B cell (primary cell): ENCODE measurements around the gene FOXK1. TPM values are rescaled to one million over a fixed set of nuclear protein-coding genes. Genes with fewer than 3 reads are reported as not detected.

Source experiments
- ATAC-seq: fragments of 200-7000 bp; cut with Tn5 transposase; one replicate; pipeline ENCODE4 v1.10.0; 2021; ENCODE audit warnings: low read depth, mild to moderate bottlenecking, moderate number of reproducible peaks, moderate library complexity
- CTCF ChIA-PET: fragments of 350-600 bp; sonication (Branson Sonifier 250); formaldehyde crosslinking; loops from one replicate; lab custom pipeline; 2021; ENCODE audit warnings: antibody characterized with exemption, inconsistent platforms; lab: Charles Lee
- POLR2A ChIA-PET: fragments of 350-600 bp; sonication (Branson Sonifier 250); formaldehyde crosslinking; loops from one replicate; lab custom pipeline; 2021; ENCODE audit warnings: antibody characterized with exemption; lab: Charles Lee
- DNase-seq: peaks from one replicate; pipeline ENCODE4 v3.0.0; 2013
- H2AFZ ChIP-seq: 2 replicates; pipeline ENCODE4 v1.6.1; 2012; ENCODE audit warnings: mild to moderate bottlenecking, low read depth, low read length; ENCODE audit not compliant: insufficient read depth, poor library complexity, severe bottlenecking
- H3K27ac ChIP-seq, 2 donors: 1 replicate in 1 of 2; 2 replicates in 1 of 2; pipeline ENCODE4 v1.5.1; 2012 to 2013; ENCODE audit warnings: low read length in 2 of 2, mild to moderate bottlenecking in 2 of 2, moderate library complexity in 1 of 2
- H3K27me3 ChIP-seq, 4 experiments: fragments of 200-600 bp in 1 of 4; sonication (generic) in 1 of 4; replicated peaks in 1 of 4; 1 replicate in 2 of 4; 2 replicates in 2 of 4; pipeline versions ENCODE4 v1.6.1 to v1.7.0; 2013 to 2016; ENCODE audit warnings: low read length in 3 of 4, mild to moderate bottlenecking in 2 of 4, mixed read lengths in 1 of 4, moderate library complexity in 1 of 4; ENCODE audit not compliant: insufficient read depth in 4 of 4, control insufficient read depth in 3 of 4; ENCODE audit errors: control extremely low read depth in 1 of 4
- H3K36me3 ChIP-seq, 2 experiments: replicated peaks in 1 of 2; 1 replicate in 1 of 2; 2 replicates in 1 of 2; pipeline versions ENCODE4 v1.6.1 to v1.7.1; 2013; ENCODE audit warnings: low read length in 1 of 2; ENCODE audit not compliant: insufficient read depth in 2 of 2, control insufficient read depth in 1 of 2; ENCODE audit errors: control extremely low read depth in 1 of 2, extremely low read depth in 1 of 2
- H3K4me1 ChIP-seq, 2 donors: fragments of 200-600 bp in 1 of 2; sonication (generic) in 1 of 2; 1 replicate in 1 of 2; 2 replicates in 1 of 2; pipeline versions ENCODE4 v1.5.1 to v1.6.1; 2013 to 2017; ENCODE audit warnings: low read length in 2 of 2; ENCODE audit not compliant: control insufficient read depth in 2 of 2, insufficient read depth in 2 of 2
- H3K4me2 ChIP-seq: replicated peaks from 2 replicates; pipeline ENCODE3; 2012; ENCODE audit warnings: mild to moderate bottlenecking, low read depth, low read length; ENCODE audit not compliant: poor library complexity, severe bottlenecking
- H3K4me3 ChIP-seq, 5 experiments: fragments of 200-600 bp in 1 of 5; sonication (generic) in 1 of 5; 1 replicate in 3 of 5; 2 replicates in 2 of 5; pipeline versions ENCODE4 v1.5.1 to v1.7.0; 2011 to 2016; ENCODE audit warnings: low read length in 4 of 5, mild to moderate bottlenecking in 4 of 5, low read depth in 2 of 5, control low read depth in 1 of 5, moderate library complexity in 1 of 5; ENCODE audit not compliant: insufficient read depth in 1 of 5; ENCODE audit errors: control extremely low read depth in 1 of 5, extremely low read depth in 1 of 5
- H3K79me2 ChIP-seq: fragments of 200-600 bp; sonication (generic); one replicate; pipeline ENCODE4 v1.6.0; 2016; ENCODE audit warnings: low read length; ENCODE audit not compliant: control insufficient read depth, insufficient read depth
- H3K9ac ChIP-seq: fragments of 200-600 bp; sonication (generic); 2 replicates; pipeline ENCODE4 v1.6.1; 2017; ENCODE audit warnings: mild to moderate bottlenecking, low read length, moderate library complexity
- H3K9me3 ChIP-seq, 3 donors: one replicate each; pipeline versions ENCODE4 v1.6.1 to v1.7.1; 2013; ENCODE audit warnings: low read length in 2 of 3; ENCODE audit not compliant: control insufficient read depth in 2 of 3, insufficient read depth in 1 of 3; ENCODE audit errors: control extremely low read depth in 1 of 3
- H4K20me1 ChIP-seq: 2 replicates; pipeline ENCODE4 v1.6.0; 2012; ENCODE audit warnings: mild to moderate bottlenecking, low read length; ENCODE audit not compliant: insufficient read depth, control insufficient read depth, poor library complexity, severe bottlenecking
- H3K27ac Mint-ChIP-seq: one replicate; pipeline ENCODE4 v1.8.0; 2021; ENCODE audit warnings: mixed read lengths
- H3K27me3 Mint-ChIP-seq: one replicate; pipeline ENCODE4 v1.8.0; 2021; ENCODE audit warnings: mixed read lengths
- H3K4me1 Mint-ChIP-seq: one replicate; pipeline ENCODE4 v1.8.0; 2021; ENCODE audit warnings: mixed read lengths
- H3K4me3 Mint-ChIP-seq: one replicate; pipeline ENCODE4 v1.8.0; 2021; ENCODE audit warnings: mixed read lengths
- H3K9me3 Mint-ChIP-seq: one replicate; pipeline ENCODE4 v1.8.0; 2022; ENCODE audit warnings: mixed read lengths; ENCODE audit not compliant: insufficient read depth
- CTCF ChIP-seq: fragments of 200-600 bp; IDR thresholded peaks from one replicate; pipeline ENCODE4 v1.8.0; 2022; ENCODE audit warnings: antibody characterized with exemption, mild to moderate bottlenecking
- EZH2 ChIP-seq: IDR thresholded peaks from 2 replicates; pipeline ENCODE4 v1.6.1; 2012; ENCODE audit warnings: borderline replicate concordance, low read depth, mild to moderate bottlenecking, moderate library complexity, low read length; ENCODE audit not compliant: insufficient read depth, poor library complexity, severe bottlenecking
- WGBS: methylation state at CpG from one replicate; pipeline ENCODE4 v1.1.5; 2013; ENCODE audit warnings: missing lambda C conversion rate; ENCODE audit not compliant: insufficient coverage; 5-methylcytosine and 5-hydroxymethylcytosine counted together
- intact Hi-C: fragments of 100-400 bp; cut with micrococcal nuclease; formaldehyde crosslinking; loops from one replicate; pipeline ENCODE4 v1.10.0; 2022
- polyA plus RNA-seq: library from polyadenylated mRNA; depleted of rRNA; stranded (reverse); fragments of >200 nt; gene quantifications from 2 replicates; pipeline ENCODE4 v1.2.3, GENCODE V29; 2012
- total RNA-seq, 2 donors: library from RNA; stranded (reverse); fragments of 120-200 nt in 1 of 2; gene quantifications; 1 replicate in 1 of 2; 2 replicates in 1 of 2; pipeline versions ENCODE4 v1.2.3 to v1.2.4, GENCODE V29; 2013 to 2022

Gene FOXK1
- total and polyA plus RNA-seq, 2 donors (not counting 1 experiment from before 2014, with no cell fraction given), result 17.9 to 56.2 TPM

- peaks cover 0 to 51% (median 9%) of the 10 kb centered on the region in 4 experiments for H3K27me3 ChIP-seq
- Mint-ChIP-seq H3K4me1 (peaks cover 6% of the 10 kb centered on the region), H3K27me3 (peaks cover 25% of the 10 kb centered on the region), H3K4me3 (no peak overlapping the region), H3K27ac (no peak overlapping the region), H3K9me3 (no peaks in the 10 kb centered on the region)
- no peak for DNase-seq
- H2AFZ ChIP-seq, result no peak overlapping the region
- no peak overlapping the region for H3K9ac ChIP-seq
- no peak for ATAC-seq
- H4K20me1 ChIP-seq, result no peaks in the 10 kb centered on the region
- 12% methylated on average over 12 of the region's 14 CpGs for whole genome bisulfite sequencing
- ChIA-PET POLR2A (no interaction called here), CTCF (interaction anchor here (1.7 kb wide), 1 partner anchor 16 kb away, joined by 5 read pairs; no protein-coding TSS in a partner anchor)
- H3K4me1 ChIP-seq, result peaks cover 6 to 9% of the 10 kb centered on the region in 2 donors
- H3K4me3 ChIP-seq, result no peak overlapping the region
- TF ChIP-seq CTCF (no peak), EZH2 (no peak)
- no peaks in the 10 kb centered on the region for H3K36me3 ChIP-seq
- intact Hi-C loops, result no loop called here
- no peak overlapping the region for H3K4me2 ChIP-seq
- no peaks in the 10 kb centered on the region for H3K79me2 ChIP-seq
- no peak overlapping the region for H3K27ac ChIP-seq
- peaks cover 0 to 22% (median 2%) of the 10 kb centered on the region in 3 donors for H3K9me3 ChIP-seq
These were observed 132.3 kb downstream of the FOXK1 start for GRCh38 chr7:4814433-4814832.

GRCh38 chr7:4815121-4815520, 133.0 kb downstream of the FOXK1 start:
- no peaks in the 10 kb centered on the region for H3K36me3 ChIP-seq
- TF ChIP-seq CTCF (no peak), EZH2 (no peak)
- H3K9ac ChIP-seq, result no peak overlapping the region
- H3K9me3 Mint-ChIP-seq, result no peaks in the 10 kb centered on the region
- peaks cover 29% of the 10 kb centered on the region for H3K27me3 Mint-ChIP-seq
- no peaks in the 10 kb centered on the region for H4K20me1 ChIP-seq
- H2AFZ ChIP-seq, result no peak overlapping the region
- 98% methylated on average over 14 of the region's 14 CpGs for WGBS
- H3K4me1 ChIP-seq, result peaks cover under 1 to 2% of the 10 kb centered on the region in 2 donors
- H3K4me3 ChIP-seq, result no peak overlapping the region
- ChIA-PET CTCF (interaction anchor here (1.7 kb wide), 1 partner anchor 17 kb away, joined by 5 read pairs; no protein-coding TSS in a partner anchor), POLR2A (no interaction called here)
- H3K4me3 Mint-ChIP-seq, result no peak overlapping the region
- ATAC-seq (no peak), DNase-seq (no peak)
- H3K27ac Mint-ChIP-seq, result no peak overlapping the region
- no peaks in the 10 kb centered on the region for H3K79me2 ChIP-seq
- H3K27me3 ChIP-seq, result peaks cover 0 to 44% (median 6%) of the 10 kb centered on the region in 4 experiments
- intact Hi-C loops, result no loop called here
- H3K9me3 ChIP-seq, result peaks cover 0 to 22% (median 2%) of the 10 kb centered on the region in 3 donors
- H3K4me2 ChIP-seq, result no peak overlapping the region
- peaks cover 3% of the 10 kb centered on the region for H3K4me1 Mint-ChIP-seq
- no peak overlapping the region for H3K27ac ChIP-seq
